HFF-Myc (cell line): ENCODE measurements around the gene PHF23.

ENCODE experiments used
- DNase-seq: peaks from one replicate; pipeline ENCODE4 v3.0.0-alpha.2; 2011; ENCODE audit warnings: low read depth; ENCODE audit errors: extremely low read depth
- H3K4me3 ChIP-seq: replicated peaks from 2 replicates; pipeline ENCODE4 v1.5.1; 2011; ENCODE audit warnings: low read depth, mild to moderate bottlenecking, control low read depth, low read length
- TF ChIP-seq, protein P1 (sequence below): IDR thresholded peaks from 2 replicates; pipeline ENCODE4 v1.5.1; 2012; ENCODE audit warnings: mild to moderate bottlenecking, low read depth, low read length, control low read depth; ENCODE audit errors: missing control alignments

PHF23 gene

DNA sequence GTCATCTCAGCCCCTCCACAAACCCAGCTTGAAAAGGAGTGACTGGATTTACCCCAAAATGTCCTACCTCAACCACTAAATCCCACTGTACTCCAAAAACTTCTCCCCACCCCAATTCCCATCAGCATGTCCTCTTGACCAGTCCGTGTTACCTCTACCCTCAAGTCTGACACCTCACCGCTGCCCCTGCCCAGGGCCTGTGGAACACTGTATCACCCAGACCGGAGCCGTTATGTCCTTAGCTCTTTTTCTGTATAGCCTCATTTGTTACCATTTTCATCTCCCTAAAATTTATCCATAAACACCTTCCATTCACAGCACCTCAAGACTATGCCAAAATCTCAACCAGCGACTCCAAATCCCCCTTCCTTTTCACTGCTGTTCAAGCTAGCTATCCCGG lies 2.4 kb downstream of the PHF23 start:
- DNase-seq, result no peak
- TF ChIP-seq, protein P1, sequence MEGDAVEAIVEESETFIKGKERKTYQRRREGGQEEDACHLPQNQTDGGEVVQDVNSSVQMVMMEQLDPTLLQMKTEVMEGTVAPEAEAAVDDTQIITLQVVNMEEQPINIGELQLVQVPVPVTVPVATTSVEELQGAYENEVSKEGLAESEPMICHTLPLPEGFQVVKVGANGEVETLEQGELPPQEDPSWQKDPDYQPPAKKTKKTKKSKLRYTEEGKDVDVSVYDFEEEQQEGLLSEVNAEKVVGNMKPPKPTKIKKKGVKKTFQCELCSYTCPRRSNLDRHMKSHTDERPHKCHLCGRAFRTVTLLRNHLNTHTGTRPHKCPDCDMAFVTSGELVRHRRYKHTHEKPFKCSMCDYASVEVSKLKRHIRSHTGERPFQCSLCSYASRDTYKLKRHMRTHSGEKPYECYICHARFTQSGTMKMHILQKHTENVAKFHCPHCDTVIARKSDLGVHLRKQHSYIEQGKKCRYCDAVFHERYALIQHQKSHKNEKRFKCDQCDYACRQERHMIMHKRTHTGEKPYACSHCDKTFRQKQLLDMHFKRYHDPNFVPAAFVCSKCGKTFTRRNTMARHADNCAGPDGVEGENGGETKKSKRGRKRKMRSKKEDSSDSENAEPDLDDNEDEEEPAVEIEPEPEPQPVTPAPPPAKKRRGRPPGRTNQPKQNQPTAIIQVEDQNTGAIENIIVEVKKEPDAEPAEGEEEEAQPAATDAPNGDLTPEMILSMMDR, result no peak
- H3K4me3 ChIP-seq, result peak overlapping the region; percentile 98

DNA sequence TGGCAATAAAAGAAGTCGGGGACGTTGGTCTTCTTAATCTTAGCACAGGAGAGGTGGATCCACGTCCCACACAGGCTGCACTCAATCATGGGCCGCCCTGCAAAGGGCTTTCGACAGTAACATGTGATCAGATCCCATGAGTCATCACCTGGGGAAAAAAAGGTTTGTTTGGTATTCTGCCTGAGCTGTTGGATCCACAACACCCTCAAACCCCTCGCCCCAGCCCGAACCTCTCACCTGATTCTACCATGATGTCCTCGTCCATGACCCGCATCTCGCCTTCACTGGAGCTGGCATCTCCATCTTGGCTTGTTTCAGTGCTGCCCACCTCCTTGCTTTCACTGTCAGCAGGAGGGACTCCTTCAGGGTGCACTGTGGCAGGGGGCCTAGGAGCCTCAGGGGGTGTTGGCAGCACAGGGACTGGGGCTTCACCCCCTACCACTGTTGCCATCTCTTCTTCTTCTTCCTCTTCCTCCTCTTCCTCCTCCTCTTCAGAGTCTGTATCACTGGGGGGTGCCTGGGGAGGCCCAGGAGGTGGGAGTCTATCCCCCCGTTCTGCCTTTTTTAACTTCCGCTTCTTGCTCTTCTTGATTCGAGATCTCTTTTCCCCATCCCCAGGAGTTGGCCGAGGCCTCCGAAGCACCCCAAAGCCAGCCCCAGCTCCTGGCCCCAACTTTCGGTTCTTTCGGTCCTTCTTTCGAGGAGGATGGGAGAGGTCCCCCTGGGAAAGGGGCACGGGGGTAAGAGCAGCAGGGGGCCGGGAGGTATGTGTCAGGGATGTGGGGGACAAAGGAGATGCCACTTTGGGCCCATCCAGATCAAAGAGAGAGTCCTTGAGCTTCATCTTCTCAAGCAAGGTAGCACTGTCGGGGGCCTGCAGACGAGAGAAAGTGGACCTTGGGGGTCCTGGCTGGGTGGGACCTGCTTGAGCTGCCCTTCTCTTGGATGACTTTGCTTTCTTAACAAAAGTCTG lies 3.3 kb downstream of the PHF23 start:
- TF ChIP-seq, protein P1, result no peak
- no peak overlapping the region for H3K4me3 ChIP-seq
- no peak for DNase-seq

DNA sequence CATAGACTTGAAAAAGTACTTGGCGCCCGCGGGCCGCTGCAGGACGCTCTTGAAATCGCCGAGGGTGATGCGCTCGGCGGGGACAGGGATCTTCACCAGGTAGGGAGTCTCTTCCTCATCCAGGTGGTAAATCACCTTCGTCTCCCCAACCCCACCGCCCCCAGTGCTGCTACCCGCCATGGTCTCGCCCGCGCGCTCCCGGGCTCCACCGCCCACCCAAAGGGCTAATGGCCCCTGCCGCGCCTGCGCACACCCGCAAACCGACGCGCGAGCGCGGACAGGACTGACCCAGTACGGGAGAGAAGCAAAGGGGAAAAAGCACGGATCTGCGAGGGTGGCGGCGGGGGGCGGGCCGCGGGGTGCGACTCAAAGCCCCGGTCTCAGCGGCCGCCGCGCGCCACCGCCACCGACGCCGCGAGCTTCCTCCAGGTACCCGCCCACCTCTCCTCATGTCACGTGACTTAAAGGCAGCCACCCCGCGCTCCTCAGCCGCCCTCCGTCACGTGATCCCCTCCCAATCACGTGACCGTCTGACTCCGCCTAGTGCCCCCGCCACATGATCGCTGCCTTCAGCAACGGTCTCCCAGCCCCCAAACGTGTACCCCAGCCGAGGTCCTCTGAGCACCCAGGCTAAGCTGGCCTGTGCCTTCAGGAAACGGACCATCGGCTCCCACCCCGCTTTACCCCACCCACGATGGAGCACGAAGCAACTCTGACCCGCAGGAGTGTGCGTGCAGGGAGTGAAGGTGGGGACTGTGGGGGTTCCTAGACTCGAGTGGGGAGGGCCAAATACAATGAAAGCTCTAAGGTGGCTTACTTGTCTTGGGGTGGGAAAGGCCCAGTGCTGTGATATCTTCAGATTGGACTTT lies 4.9 kb downstream of the PHF23 start, which contains the start of gene DVL2:
TSS of gene DVL2 (minus strand) at position 435 of the 869 bp plus-strand sequence. CDS start at position 180, 255 bp downstream.
- H3K4me3 ChIP-seq, result peak within 1 kb of the TSS; percentile 92
- TF ChIP-seq, protein P1, result no peak
- no peak for DNase-seq

DNA sequence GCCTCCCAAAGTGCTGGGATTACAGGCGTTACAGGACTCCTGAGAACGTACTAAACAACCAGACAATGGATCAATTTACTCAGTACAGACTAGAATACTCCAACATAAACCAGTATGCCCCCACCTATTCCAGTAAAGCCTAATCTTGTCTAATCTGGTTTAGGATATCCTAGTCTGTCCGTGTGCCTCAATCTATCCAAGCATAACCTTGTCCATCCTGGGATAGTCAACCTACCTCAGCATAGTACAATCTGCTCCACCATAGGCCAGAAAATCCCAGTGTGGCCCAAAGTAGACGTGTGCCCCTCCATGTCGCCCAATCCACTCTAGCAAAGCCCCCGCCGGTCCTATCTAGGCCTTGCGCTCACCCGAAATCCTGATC lies 5.6 kb downstream of the PHF23 start:
- H3K4me3 ChIP-seq, result peak overlapping the region; percentile 92
- TF ChIP-seq, protein P1, result no peak
- DNase-seq, result no peak

DNA sequence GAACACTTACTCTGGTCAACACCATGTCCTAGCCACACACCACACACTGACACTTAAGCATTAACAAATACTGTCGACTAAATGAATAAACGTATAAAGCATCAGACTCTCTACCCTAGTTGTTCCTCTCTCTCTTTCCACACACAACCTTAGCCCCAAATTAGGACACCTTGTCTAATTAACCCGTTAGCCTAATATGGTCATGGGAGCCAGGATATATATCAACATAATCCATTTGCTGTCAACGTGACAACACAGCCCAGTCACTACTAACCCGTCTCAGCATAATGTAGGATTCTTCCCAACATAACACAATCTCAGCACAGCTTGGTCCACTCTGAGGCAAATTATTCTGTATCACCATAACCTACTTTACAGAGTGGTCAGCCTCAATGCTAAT lies 7.1 kb downstream of the PHF23 start:
- TF ChIP-seq, protein P1, result no peak
- H3K4me3 ChIP-seq, result peak overlapping the region; percentile 92
- DNase-seq, result no peak

DNA sequence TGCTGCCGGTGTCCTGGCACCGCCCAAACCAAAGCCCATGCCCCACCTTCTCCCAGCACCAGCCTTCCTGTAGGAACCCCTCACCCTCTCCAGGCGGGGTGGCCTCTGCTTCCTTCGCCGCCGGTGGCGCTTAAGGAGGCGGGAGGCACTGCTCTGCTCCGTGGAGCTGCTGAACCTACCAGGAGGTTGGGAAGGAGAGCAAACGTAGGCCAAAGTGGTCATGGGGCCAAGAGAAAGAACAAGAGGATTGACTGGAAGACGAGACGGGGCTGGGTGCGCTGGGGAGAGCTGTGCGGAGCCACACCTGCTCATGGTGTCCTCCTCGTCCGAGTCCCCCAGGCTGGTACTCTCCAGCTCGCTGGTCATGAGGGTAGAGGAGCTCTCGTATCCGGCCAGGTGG lies 9.8 kb downstream of the PHF23 start:
- no peak overlapping the region for H3K4me3 ChIP-seq
- DNase-seq, result no peak
- TF ChIP-seq, protein P1, result no peak
